Karpas-422 (cell line): ENCODE results near the gene RSU1. TPM values are rescaled to one million over a fixed set of nuclear protein-coding genes. Genes with fewer than 3 reads are reported as not detected.

ENCODE experiments used
- DNase-seq: peaks from one replicate; pipeline ENCODE4 v3.0.0-alpha.2; 2015
- H2AFZ ChIP-seq: fragments of 200-600 bp; sonication (generic); 2 replicates; pipeline ENCODE4 v1.6.1; 2014; ENCODE audit warnings: antibody characterized with exemption, low read length, mixed read lengths
- H3K27ac ChIP-seq: fragments of 200-600 bp; sonication (generic); 2 replicates; pipeline ENCODE4 v1.5.1; 2014; ENCODE audit warnings: mild to moderate bottlenecking, low read length, moderate library complexity
- H3K27me3 ChIP-seq: fragments of 200-600 bp; sonication (generic); 2 replicates; pipeline ENCODE4 v1.6.1; 2014; ENCODE audit warnings: low read length, mixed read lengths
- H3K36me3 ChIP-seq: fragments of 200-600 bp; sonication (generic); 2 replicates; pipeline ENCODE4 v1.6.1; 2014; ENCODE audit warnings: low read length, mixed read lengths; ENCODE audit not compliant: insufficient read depth
- H3K4me1 ChIP-seq: fragments of 200-600 bp; sonication (generic); 2 replicates; pipeline ENCODE4 v1.6.1; 2014; ENCODE audit warnings: mild to moderate bottlenecking, low read length, mixed read lengths
- H3K4me2 ChIP-seq: fragments of 200-600 bp; sonication (generic); 2 replicates; pipeline ENCODE4 v1.6.1; 2014; ENCODE audit warnings: low read length, low read depth, mild to moderate bottlenecking; ENCODE audit not compliant: poor library complexity, severe bottlenecking
- H3K4me3 ChIP-seq: fragments of 200-600 bp; sonication (generic); 2 replicates; pipeline ENCODE4 v1.5.1; 2014; ENCODE audit warnings: mild to moderate bottlenecking, antibody characterized with exemption, low read length, mixed read lengths
- H3K79me2 ChIP-seq: fragments of 200-600 bp; sonication (generic); 2 replicates; pipeline ENCODE4 v1.6.1; 2014; ENCODE audit warnings: mild to moderate bottlenecking, low read length, mixed read lengths
- H3K9ac ChIP-seq: fragments of 200-600 bp; sonication (generic); 2 replicates; pipeline ENCODE4 v1.6.0; 2014; ENCODE audit warnings: low read length
- H3K9me2 ChIP-seq: fragments of 200-600 bp; sonication (generic), shearing (Covaris generic); replicated peaks from 2 replicates; pipeline ENCODE4 v1.6.0; 2014; ENCODE audit warnings: mild to moderate bottlenecking, low read length, moderate library complexity; ENCODE audit not compliant: insufficient read depth
- H3K9me3 ChIP-seq: fragments of 300-700, 200-600 bp; sonication (generic); 2 replicates; pipeline ENCODE4 v1.6.1; 2014; ENCODE audit warnings: low read length, mixed read lengths
- H4K20me1 ChIP-seq: fragments of 200-600 bp; sonication (generic); 2 replicates; pipeline ENCODE4 v1.6.1; 2014; ENCODE audit warnings: mild to moderate bottlenecking, antibody characterized with exemption, low read length, low read depth; ENCODE audit not compliant: insufficient read depth
- total RNA-seq: library from RNA; depleted of rRNA; stranded (reverse); fragments of >200 nt; shearing (Covaris generic); gene quantifications from 2 replicates; pipeline ENCODE4 v1.2.3, GENCODE V29; 2014; ENCODE audit warnings: low replicate concordance

Gene RSU1
- total RNA-seq, 1 experiment from 2014 or later: 83.9 TPM

DNA sequence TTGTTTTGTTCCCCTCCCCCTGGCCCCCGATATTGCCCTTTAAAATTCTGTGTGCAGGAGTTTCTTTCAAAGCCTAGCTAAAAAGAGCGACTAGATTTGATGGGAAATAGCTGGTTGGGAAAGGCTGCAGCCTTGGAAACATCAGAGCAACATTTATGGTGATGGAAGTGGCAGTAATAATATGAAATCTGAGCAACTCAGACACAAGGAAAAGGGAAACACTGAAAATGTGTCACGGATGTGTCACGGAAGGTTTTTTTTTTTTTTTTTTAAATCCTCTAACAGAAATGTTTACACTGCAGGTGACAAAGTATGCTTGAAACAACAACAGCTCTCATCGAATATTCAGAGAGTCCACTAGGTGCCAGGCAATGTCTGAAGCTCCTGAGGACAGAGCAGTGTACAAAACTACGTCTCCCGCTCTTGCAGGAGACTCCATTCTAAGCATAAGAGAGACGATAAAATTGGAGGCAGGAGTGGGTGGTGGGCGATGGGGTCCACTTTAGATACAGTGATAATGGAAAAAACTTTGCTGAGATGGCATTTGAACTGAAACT, 143.0 kb downstream of the RSU1 start:
- Histone ChIP-seq H3K9me2 (no peaks in the 10 kb centered on the region), H3K9ac (no peak overlapping the region), H3K27ac (no peak overlapping the region), H3K79me2 (no peaks in the 10 kb centered on the region), H3K36me3 (no peaks in the 10 kb centered on the region), H3K27me3 (no peaks in the 10 kb centered on the region), H4K20me1 (no peaks in the 10 kb centered on the region), H3K4me3 (no peak overlapping the region), H2AFZ (no peak overlapping the region), H3K4me1 (no peaks in the 10 kb centered on the region), H3K4me2 (no peak overlapping the region), H3K9me3 (0 out of 2 replicates have a peak, but pooled peaks cover 3% of the 10 kb centered on the region)
- no peak for DNase-seq

DNA sequence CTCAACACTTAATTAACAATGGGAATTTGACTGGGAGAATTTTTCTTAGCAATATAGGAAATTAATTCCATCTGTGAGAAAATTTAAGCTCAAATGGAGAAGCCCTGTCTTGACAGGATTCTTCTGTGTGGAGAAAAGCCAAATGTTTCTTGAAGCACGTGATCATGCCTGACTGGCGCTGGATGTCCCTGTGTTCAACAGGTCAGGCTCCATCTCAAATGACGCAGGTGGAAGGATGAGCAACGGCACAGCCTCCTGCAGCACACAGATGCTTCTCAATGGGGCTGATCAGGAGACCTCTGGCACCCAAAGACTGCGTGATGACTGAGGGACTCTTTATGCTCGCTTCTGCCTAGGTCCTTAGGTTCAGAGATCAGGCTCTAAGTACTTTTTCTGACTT, 143.8 kb downstream of the RSU1 start:
- no peak for DNase-seq
- Histone ChIP-seq H3K4me3 (no peak overlapping the region), H2AFZ (no peak overlapping the region), H3K9me3 (0 out of 2 replicates have a peak, but pooled peaks cover 3% of the 10 kb centered on the region), H3K27me3 (no peaks in the 10 kb centered on the region), H3K79me2 (no peaks in the 10 kb centered on the region), H3K4me2 (no peak overlapping the region), H4K20me1 (no peaks in the 10 kb centered on the region), H3K9me2 (no peaks in the 10 kb centered on the region), H3K9ac (no peak overlapping the region), H3K36me3 (no peaks in the 10 kb centered on the region), H3K4me1 (no peaks in the 10 kb centered on the region), H3K27ac (no peak overlapping the region)

DNA sequence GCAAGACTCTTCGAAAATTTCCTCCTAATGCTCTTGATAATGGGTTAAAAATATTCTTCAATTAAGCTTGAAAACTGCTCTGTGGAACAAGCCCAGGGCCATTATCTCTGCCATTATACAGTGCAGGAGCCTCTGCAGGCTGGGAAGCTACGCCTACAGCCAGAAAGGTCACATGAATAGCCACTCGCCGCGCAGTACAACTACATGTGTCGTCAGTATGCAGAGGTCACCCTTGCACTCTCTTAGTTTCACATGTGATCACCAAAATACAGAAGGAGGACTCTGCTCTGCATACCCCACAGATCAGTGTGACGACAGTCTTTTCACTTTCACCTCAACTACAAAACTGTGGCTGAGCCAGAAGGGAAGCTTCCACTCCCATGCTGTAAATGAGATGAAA, 153.8 kb downstream of the RSU1 start:
- H2AFZ ChIP-seq: no peak overlapping the region
- H3K4me1 ChIP-seq: no peaks in the 10 kb centered on the region
- no peaks in the 10 kb centered on the region for H3K9me3 ChIP-seq
- H4K20me1 ChIP-seq: no peaks in the 10 kb centered on the region
- no peaks in the 10 kb centered on the region for H3K79me2 ChIP-seq
- H3K4me2 ChIP-seq: no peak overlapping the region
- no peaks in the 10 kb centered on the region for H3K9me2 ChIP-seq
- DNase-seq: no peak
- H3K27ac ChIP-seq: no peak overlapping the region
- no peaks in the 10 kb centered on the region for H3K27me3 ChIP-seq
- H3K4me3 ChIP-seq: no peak overlapping the region
- no peak overlapping the region for H3K9ac ChIP-seq
- H3K36me3 ChIP-seq: no peaks in the 10 kb centered on the region

DNA sequence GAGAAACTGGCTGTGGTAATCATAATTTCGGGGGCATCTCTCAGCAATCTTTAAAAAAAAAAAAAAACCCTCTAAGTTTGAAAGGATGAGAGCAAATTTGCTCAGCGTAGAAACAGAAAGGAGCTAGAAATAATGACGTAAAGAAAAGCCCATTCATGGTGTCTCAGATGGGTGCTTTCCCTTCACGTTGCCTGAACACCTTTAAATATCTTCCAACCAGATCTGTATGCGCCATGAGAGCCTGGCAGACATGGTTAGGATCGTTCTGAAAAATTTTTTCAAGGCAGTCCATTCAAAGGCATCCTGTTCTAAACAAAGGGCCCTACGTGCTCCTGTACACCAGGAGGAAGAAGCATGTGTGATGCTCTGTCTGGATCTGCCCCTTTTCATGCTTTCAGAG, 154.3 kb downstream of the RSU1 start:
- Histone ChIP-seq H3K9me2 (no peaks in the 10 kb centered on the region), H3K27me3 (no peaks in the 10 kb centered on the region), H3K9ac (no peak overlapping the region), H3K9me3 (no peaks in the 10 kb centered on the region), H3K4me3 (no peak overlapping the region), H3K27ac (no peak overlapping the region), H3K4me1 (no peaks in the 10 kb centered on the region), H3K36me3 (no peaks in the 10 kb centered on the region), H3K4me2 (no peak overlapping the region), H3K79me2 (no peaks in the 10 kb centered on the region), H2AFZ (no peak overlapping the region), H4K20me1 (no peaks in the 10 kb centered on the region)
- DNase-seq: no peak

DNA sequence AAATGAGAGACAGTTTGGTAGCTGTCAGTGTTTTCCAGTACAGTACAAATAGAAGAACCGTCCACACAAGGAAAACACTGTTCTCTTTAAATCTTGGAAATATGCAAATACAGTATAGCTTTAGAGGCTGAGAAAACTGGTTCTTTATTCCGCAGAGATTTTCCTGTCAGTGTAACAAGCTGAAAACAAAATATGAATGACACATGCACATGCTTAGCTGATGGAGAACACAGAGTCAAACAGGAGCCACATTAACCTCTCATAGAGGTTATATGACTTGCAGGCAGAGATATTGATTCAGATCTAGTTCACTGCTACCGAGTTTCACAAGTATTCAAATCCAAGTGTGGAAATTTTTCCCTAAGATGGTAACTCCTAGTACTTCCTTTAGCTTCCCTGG, 160.3 kb downstream of the RSU1 start:
- H3K36me3 ChIP-seq: no peaks in the 10 kb centered on the region
- no peaks in the 10 kb centered on the region for H3K9me3 ChIP-seq
- H3K27ac ChIP-seq: no peak overlapping the region
- H3K4me2 ChIP-seq: no peak overlapping the region
- no peaks in the 10 kb centered on the region for H4K20me1 ChIP-seq
- H3K9me2 ChIP-seq: no peaks in the 10 kb centered on the region
- H3K4me3 ChIP-seq: no peak overlapping the region
- H2AFZ ChIP-seq: no peak overlapping the region
- no peak for DNase-seq
- H3K4me1 ChIP-seq: no peaks in the 10 kb centered on the region
- no peak overlapping the region for H3K9ac ChIP-seq
- no peaks in the 10 kb centered on the region for H3K27me3 ChIP-seq
- H3K79me2 ChIP-seq: no peaks in the 10 kb centered on the region

DNA sequence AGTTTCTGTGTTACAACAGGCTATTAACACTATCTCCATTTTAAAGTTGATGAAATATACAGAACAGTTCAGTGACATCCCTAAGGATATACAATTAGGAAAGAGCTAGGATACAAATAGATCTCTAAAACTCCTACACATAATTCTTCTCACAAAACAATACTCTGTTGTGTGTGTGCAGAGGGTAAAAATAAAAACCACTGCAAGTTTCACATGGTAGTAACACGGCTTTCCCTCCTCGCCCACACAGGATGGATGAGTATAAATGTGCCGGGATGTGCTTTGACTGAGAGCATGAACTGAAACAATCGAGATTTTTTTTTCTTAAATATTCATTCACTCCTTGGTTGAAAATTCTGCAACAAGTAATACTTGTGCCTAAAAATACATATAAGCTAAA, 164.0 kb downstream of the RSU1 start:
- H4K20me1 ChIP-seq: no peaks in the 10 kb centered on the region
- DNase-seq: no peak
- no peak overlapping the region for H3K9ac ChIP-seq
- no peaks in the 10 kb centered on the region for H3K36me3 ChIP-seq
- no peaks in the 10 kb centered on the region for H3K79me2 ChIP-seq
- H3K4me1 ChIP-seq: no peaks in the 10 kb centered on the region
- no peak overlapping the region for H3K27ac ChIP-seq
- H3K9me2 ChIP-seq: no peaks in the 10 kb centered on the region
- no peak overlapping the region for H3K4me2 ChIP-seq
- no peaks in the 10 kb centered on the region for H3K9me3 ChIP-seq
- H3K27me3 ChIP-seq: no peaks in the 10 kb centered on the region
- no peak overlapping the region for H2AFZ ChIP-seq
- H3K4me3 ChIP-seq: no peak overlapping the region

DNA sequence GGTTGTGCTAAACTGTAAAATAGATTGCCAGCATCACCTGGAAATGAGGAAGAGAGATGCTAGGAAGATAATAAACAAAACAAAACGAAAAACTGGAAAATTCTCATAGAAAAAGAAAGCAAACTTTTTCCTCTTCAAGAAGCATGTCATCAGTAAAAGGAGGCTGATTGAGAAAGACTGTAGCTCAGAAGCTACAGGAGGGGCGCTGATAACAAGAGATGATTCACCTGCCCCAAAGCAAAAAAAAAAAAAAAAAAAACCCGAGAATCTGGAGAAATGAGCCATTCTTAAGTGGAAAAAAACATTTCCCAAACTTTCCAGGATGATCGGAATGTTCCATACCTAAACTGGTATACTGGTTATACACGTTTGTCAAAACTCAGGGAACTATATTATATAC, 165.1 kb downstream of the RSU1 start:
- Histone ChIP-seq H3K4me3 (no peak overlapping the region), H3K9ac (no peak overlapping the region), H3K36me3 (no peaks in the 10 kb centered on the region), H3K27ac (no peak overlapping the region), H2AFZ (no peak overlapping the region), H3K4me2 (no peak overlapping the region), H3K9me2 (no peaks in the 10 kb centered on the region), H3K27me3 (no peaks in the 10 kb centered on the region), H3K9me3 (no peaks in the 10 kb centered on the region), H3K4me1 (no peaks in the 10 kb centered on the region), H4K20me1 (no peaks in the 10 kb centered on the region), H3K79me2 (no peaks in the 10 kb centered on the region)
- no peak for DNase-seq

DNA sequence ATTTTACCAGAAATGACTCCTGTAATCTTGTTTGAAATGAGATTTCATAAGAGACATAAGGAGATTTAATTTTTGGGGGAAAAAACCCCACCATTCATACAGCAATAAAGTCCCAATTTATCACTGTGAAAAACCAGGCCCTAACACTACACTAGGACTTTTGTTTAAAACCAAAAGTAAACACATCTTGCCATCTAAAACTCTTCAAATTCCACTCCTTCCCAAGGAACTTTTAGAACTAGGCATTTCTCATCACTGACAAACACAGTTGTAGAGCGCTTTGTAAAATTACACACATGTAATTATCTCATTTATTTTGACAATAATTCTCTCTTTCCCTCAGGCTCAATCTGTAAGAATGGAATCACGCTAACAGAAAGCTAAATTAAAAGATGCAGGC, 167.5 kb downstream of the RSU1 start:
- no peak for DNase-seq
- H3K9me3 ChIP-seq: no peaks in the 10 kb centered on the region
- H3K4me3 ChIP-seq: no peak overlapping the region
- no peak overlapping the region for H2AFZ ChIP-seq
- no peak overlapping the region for H3K9ac ChIP-seq
- H3K4me1 ChIP-seq: no peaks in the 10 kb centered on the region
- H3K27me3 ChIP-seq: no peaks in the 10 kb centered on the region
- H3K36me3 ChIP-seq: no peaks in the 10 kb centered on the region
- no peak overlapping the region for H3K4me2 ChIP-seq
- no peaks in the 10 kb centered on the region for H4K20me1 ChIP-seq
- no peaks in the 10 kb centered on the region for H3K79me2 ChIP-seq
- H3K27ac ChIP-seq: no peak overlapping the region
- H3K9me2 ChIP-seq: no peaks in the 10 kb centered on the region

DNA sequence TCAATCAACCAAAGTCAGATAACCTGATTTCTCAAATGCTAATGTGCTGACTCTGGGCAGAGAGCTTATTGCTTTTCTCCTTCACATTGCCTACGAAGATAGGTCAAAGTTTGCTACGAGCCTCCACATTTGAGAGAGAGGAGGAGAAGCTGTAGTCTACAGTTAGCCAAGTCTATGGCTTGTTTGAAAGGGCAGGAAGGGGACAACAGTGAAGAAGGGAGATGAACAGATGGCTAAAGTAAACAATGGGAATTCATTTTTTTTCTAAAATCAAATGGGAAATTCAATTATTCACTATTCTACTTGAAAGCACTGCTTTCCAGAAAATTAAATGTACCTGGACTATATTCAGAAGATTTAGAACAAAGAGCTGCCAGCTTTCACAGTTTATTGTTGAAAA, 168.9 kb downstream of the RSU1 start:
- no peaks in the 10 kb centered on the region for H3K9me2 ChIP-seq
- no peak for DNase-seq
- H3K27me3 ChIP-seq: no peaks in the 10 kb centered on the region
- H3K4me3 ChIP-seq: no peak overlapping the region
- H3K4me1 ChIP-seq: no peaks in the 10 kb centered on the region
- no peak overlapping the region for H3K4me2 ChIP-seq
- H3K9ac ChIP-seq: no peak overlapping the region
- H3K27ac ChIP-seq: no peak overlapping the region
- H2AFZ ChIP-seq: no peak overlapping the region
- H3K9me3 ChIP-seq: no peaks in the 10 kb centered on the region
- no peaks in the 10 kb centered on the region for H4K20me1 ChIP-seq
- no peaks in the 10 kb centered on the region for H3K36me3 ChIP-seq
- no peaks in the 10 kb centered on the region for H3K79me2 ChIP-seq
